Measurements from ENCODE around the gene LILRB3. TPM values are rescaled to one million over a fixed set of nuclear protein-coding genes. Genes with fewer than 3 reads are reported as not detected.

Gene LILRB3
- total RNA-seq, 1 donor from 2014 or later: 38.2 TPM

- peaks cover 10 to 31% of the 10 kb centered on the region in 2 donors for H3K4me1 ChIP-seq
- no peak overlapping the region for H3K4me3 ChIP-seq
- DNase-seq (ENCODE audit: low spot score in 2 of 2): no peak
- peaks cover 51 to 59% of the 10 kb centered on the region in 2 donors for H3K36me3 ChIP-seq
- H3K9me3 ChIP-seq: no peaks in the 10 kb centered on the region
- no peaks in the 10 kb centered on the region for H3K27me3 ChIP-seq
- peak overlapping the region; percentile 37 to 64 for H3K27ac ChIP-seq
- no peak for TF ChIP-seq CTCF (IDR thresholded peaks at IDR 0.05)
- intact Hi-C loops (cut with DNase I): no loop called here
Observed at GRCh38 chr19:54206831-54207177, 16.0 kb downstream of the LILRB3 start.

- H3K36me3 ChIP-seq: peaks cover 51 to 61% of the 10 kb centered on the region in 2 donors
- H3K9me3 ChIP-seq: no peaks in the 10 kb centered on the region
- peaks cover 14 to 36% of the 10 kb centered on the region in 2 donors for H3K4me1 ChIP-seq
- H3K27me3 ChIP-seq: no peaks in the 10 kb centered on the region
- no peak overlapping the region for H3K4me3 ChIP-seq
- intact Hi-C loops (cut with DNase I): no loop called here
- TF ChIP-seq CTCF (IDR thresholded peaks at IDR 0.05): no peak
- H3K27ac ChIP-seq: peak overlapping the region; percentile 37 to 64
- peak in 1 of 2 donors; percentile 66 for DNase-seq (ENCODE audit: low spot score in 2 of 2)
Observed at GRCh38 chr19:54206030-54206830, 16.6 kb downstream of the LILRB3 start.

GRCh38 chr19:54204767-54205468 lies 17.9 kb downstream of the LILRB3 start:
- peaks cover 51 to 61% of the 10 kb centered on the region in 2 donors for H3K36me3 ChIP-seq
- H3K9me3 ChIP-seq: no peaks in the 10 kb centered on the region
- no peak overlapping the region for H3K27ac ChIP-seq
- H3K4me3 ChIP-seq: no peak overlapping the region
- intact Hi-C loops (cut with DNase I): loop anchor here (2.0 to 5.0 kb wide), 3 partner anchors 26 to 912 kb away; partner anchors contain the start of gene PPP1R12C
- no peak for DNase-seq (ENCODE audit: low spot score in 2 of 2)
- H3K27me3 ChIP-seq: no peaks in the 10 kb centered on the region
- no peak for TF ChIP-seq CTCF (IDR thresholded peaks at IDR 0.05)
- peaks cover 14 to 31% of the 10 kb centered on the region in 2 donors for H3K4me1 ChIP-seq

- Histone ChIP-seq H3K36me3 (peaks cover 51 to 59% of the 10 kb centered on the region in 2 donors), H3K27me3 (no peaks in the 10 kb centered on the region), H3K4me1 (peaks cover 6 to 23% of the 10 kb centered on the region in 2 donors), H3K4me3 (no peak overlapping the region), H3K9me3 (no peaks in the 10 kb centered on the region), H3K27ac (no peak overlapping the region)
- intact Hi-C loops (cut with DNase I): loop anchor here (5.0 kb wide), 2 partner anchors 326 to 914 kb away; partner anchors contain the start of gene PPP1R12C
- DNase-seq (ENCODE audit: low spot score in 2 of 2): no peak
- no peak for TF ChIP-seq CTCF (IDR thresholded peaks at IDR 0.05)
Observed at GRCh38 chr19:54203151-54203611, 19.6 kb downstream of the LILRB3 start.

- Histone ChIP-seq H3K27ac (no peak overlapping the region), H3K36me3 (peaks cover 39 to 47% of the 10 kb centered on the region in 2 donors), H3K27me3 (no peaks in the 10 kb centered on the region), H3K4me3 (peak overlapping the region; percentile 63 to 76), H3K9me3 (no peaks in the 10 kb centered on the region), H3K4me1 (peaks cover 6 to 23% of the 10 kb centered on the region in 2 donors)
- no peak for TF ChIP-seq CTCF (IDR thresholded peaks at IDR 0.05)
- DNase-seq (ENCODE audit: low spot score in 2 of 2): no peak
- intact Hi-C loops (cut with DNase I): loop anchor here (2.0 to 5.0 kb wide), 3 partner anchors 41 to 915 kb away; partner anchors contain the start of gene PPP1R12C
Observed at GRCh38 chr19:54201980-54202379, 20.8 kb downstream of the LILRB3 start.

Measured in ascending aorta (tissue), 2 donors.